Neural cell (in vitro differentiated cells): ENCODE data around the gene RCAN1.

Experiments used
- CTCF ChIP-seq: fragments of 450-650 bp; IDR thresholded peaks from 2 replicates; pipeline ENCODE4 v1.5.1; 2014; ENCODE audit warnings: antibody characterized with exemption, mild to moderate bottlenecking, moderate library complexity; ENCODE audit not compliant: poor library complexity, severe bottlenecking
- EP300 ChIP-seq: fragments of 450-650 bp; conservative IDR thresholded peaks from 2 replicates; pipeline ENCODE4 v1.6.1; 2014; ENCODE audit warnings: antibody characterized with exemption, mild to moderate bottlenecking, moderate library complexity; ENCODE audit not compliant: poor library complexity, severe bottlenecking
- RAD21 ChIP-seq: fragments of 450-650 bp; conservative IDR thresholded peaks from 2 replicates; pipeline ENCODE4 v1.6.1; 2014; ENCODE audit warnings: antibody characterized with exemption, mild to moderate bottlenecking, moderate library complexity

GRCh38 chr21:34536311-34536710, 78.6 kb downstream of the RCAN1 start:
- TF ChIP-seq EP300: no peak
- TF ChIP-seq CTCF: no peak
- no peak for TF ChIP-seq RAD21
